GM12878 (cell line): Measurements from ENCODE around the gene RSPH4A.

Experiments
- BCL11A ChIP-seq: IDR thresholded peaks from 2 replicates; pipeline ENCODE4 v1.6.1; 2011; ENCODE audit warnings: low read depth, low read length
- EP300 ChIP-seq, 2 experiments: fragments of 150-350 bp in 1 of 2; IDR thresholded peaks; 2 replicates each; pipeline ENCODE4 v1.6.1; 2011 to 2012; ENCODE audit warnings: low read depth in 2 of 2, low read length in 2 of 2, borderline replicate concordance in 1 of 2, improper control_type of control experiment in 1 of 2, inconsistent platforms in 1 of 2; ENCODE audit not compliant: control insufficient read depth in 1 of 2
- EZH2 ChIP-seq: IDR thresholded peaks from 2 replicates; pipeline ENCODE4 v1.6.1; 2012; ENCODE audit warnings: low read depth, mild to moderate bottlenecking, control low read depth, inconsistent platforms, low read length, borderline replicate concordance; ENCODE audit not compliant: control insufficient read depth
- POLR2A ChIP-seq: IDR thresholded peaks from 2 replicates; pipeline ENCODE4 v1.6.1; 2011; ENCODE audit warnings: low read depth, mild to moderate bottlenecking, low read length
- POLR2AphosphoS5 ChIP-seq: IDR thresholded peaks from 2 replicates; pipeline ENCODE4 v1.6.1; 2011; ENCODE audit warnings: mild to moderate bottlenecking, low read length, inconsistent platforms
- SIN3A ChIP-seq: IDR thresholded peaks from 2 replicates; pipeline ENCODE4 v1.6.1; 2012; ENCODE audit warnings: low read depth, low read length, improper control_type of control experiment
- SREBF1 ChIP-seq: IDR thresholded peaks from 2 replicates; pipeline ENCODE4 v1.6.1; 2012; ENCODE audit warnings: mild to moderate bottlenecking, low read length
- TCF7 ChIP-seq: IDR thresholded peaks from 2 replicates; pipeline ENCODE4 v1.6.1; 2014; ENCODE audit warnings: antibody characterized with exemption, borderline replicate concordance
- TF ChIP-seq, protein P1 (sequence below), 3 experiments: IDR thresholded peaks in 2 of 3; conservative IDR thresholded peaks in 1 of 3; 2 replicates each; pipeline ENCODE4 v1.5.1; 2011; ENCODE audit warnings: low read depth in 3 of 3, low read length in 3 of 3, mild to moderate bottlenecking in 3 of 3, control low read depth in 2 of 3, moderate library complexity in 2 of 3, inconsistent platforms in 1 of 3, mixed read lengths in 1 of 3; ENCODE audit not compliant: control insufficient read depth in 2 of 3, insufficient read depth in 1 of 3; ENCODE audit errors: extremely low read depth in 1 of 3

DNA sequence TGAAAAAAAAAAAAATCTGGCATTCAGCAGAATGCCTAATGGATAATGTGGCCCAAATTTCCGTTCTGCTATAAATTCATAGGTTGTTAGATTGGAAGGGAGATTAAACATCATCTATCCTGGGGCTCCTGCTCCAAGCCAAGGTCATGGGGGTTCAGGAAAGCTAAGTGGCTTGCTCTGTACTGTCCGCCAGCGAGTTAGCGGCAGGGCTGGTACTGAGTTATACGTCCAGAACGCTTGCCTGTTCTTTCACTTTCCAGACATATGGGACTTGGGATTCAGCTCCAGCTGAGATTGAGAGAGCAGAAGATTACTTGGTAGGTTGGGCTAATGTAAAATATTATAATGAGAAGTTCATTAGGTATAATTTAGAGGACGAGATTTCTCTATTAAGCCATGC, 44.1 kb upstream of the RSPH4A start:
- no peak for TF ChIP-seq SREBF1
- TF ChIP-seq, protein P1, sequence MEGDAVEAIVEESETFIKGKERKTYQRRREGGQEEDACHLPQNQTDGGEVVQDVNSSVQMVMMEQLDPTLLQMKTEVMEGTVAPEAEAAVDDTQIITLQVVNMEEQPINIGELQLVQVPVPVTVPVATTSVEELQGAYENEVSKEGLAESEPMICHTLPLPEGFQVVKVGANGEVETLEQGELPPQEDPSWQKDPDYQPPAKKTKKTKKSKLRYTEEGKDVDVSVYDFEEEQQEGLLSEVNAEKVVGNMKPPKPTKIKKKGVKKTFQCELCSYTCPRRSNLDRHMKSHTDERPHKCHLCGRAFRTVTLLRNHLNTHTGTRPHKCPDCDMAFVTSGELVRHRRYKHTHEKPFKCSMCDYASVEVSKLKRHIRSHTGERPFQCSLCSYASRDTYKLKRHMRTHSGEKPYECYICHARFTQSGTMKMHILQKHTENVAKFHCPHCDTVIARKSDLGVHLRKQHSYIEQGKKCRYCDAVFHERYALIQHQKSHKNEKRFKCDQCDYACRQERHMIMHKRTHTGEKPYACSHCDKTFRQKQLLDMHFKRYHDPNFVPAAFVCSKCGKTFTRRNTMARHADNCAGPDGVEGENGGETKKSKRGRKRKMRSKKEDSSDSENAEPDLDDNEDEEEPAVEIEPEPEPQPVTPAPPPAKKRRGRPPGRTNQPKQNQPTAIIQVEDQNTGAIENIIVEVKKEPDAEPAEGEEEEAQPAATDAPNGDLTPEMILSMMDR (IDR thresholded peaks at IDR 0.05 in 2 of 3, conservative IDR thresholded peaks at IDR 0.05 in 1 of 3; ENCODE audit: control insufficient read depth in 2 of 3, extremely low read depth in 1 of 3, insufficient read depth in 1 of 3, low read depth in 3 of 3, low read length in 3 of 3), result no peak
- TF ChIP-seq POLR2A, result no peak
- no peak for TF ChIP-seq POLR2AphosphoS5
- no peak for TF ChIP-seq EZH2
- no peak for TF ChIP-seq TCF7
- no peak for TF ChIP-seq EP300 (IDR thresholded peaks at IDR 0.05; ENCODE audit: borderline replicate concordance in 1 of 2, control insufficient read depth in 1 of 2, low read depth in 2 of 2, low read length in 2 of 2)
- no peak for TF ChIP-seq SIN3A
- TF ChIP-seq BCL11A, result no peak
